HCT116 (cell line): ENCODE data around the gene METTL26.

Experiments used
- ATF3 ChIP-seq: IDR thresholded peaks from 2 replicates; pipeline ENCODE4 v1.6.1; 2012
- CTCF ChIP-seq, 3 experiments: fragments of 200-600 bp in 1 of 3; sonication (generic) in 1 of 3; IDR thresholded peaks in 2 of 3; conservative IDR thresholded peaks in 1 of 3; 2 replicates each; pipeline ENCODE4 v1.5.1; 2012 to 2017; ENCODE audit warnings: low read depth in 2 of 3, low read length in 2 of 3, antibody characterized with exemption in 1 of 3, borderline replicate concordance in 1 of 3, control low read depth in 1 of 3, mild to moderate bottlenecking in 1 of 3, mixed read lengths in 1 of 3, mixed run types in 1 of 3, moderate library complexity in 1 of 3; ENCODE audit not compliant: insufficient read depth in 1 of 3
- EGR1 ChIP-seq: IDR thresholded peaks from 2 replicates; pipeline ENCODE4 v1.6.1; 2012; ENCODE audit warnings: low read depth
- ELF1 ChIP-seq: IDR thresholded peaks from 2 replicates; pipeline ENCODE4 v1.6.1; 2012; ENCODE audit warnings: low read depth, borderline replicate concordance
- EZH2 ChIP-seq: fragments of 200-600 bp; sonication (generic); IDR thresholded peaks from 2 replicates; pipeline ENCODE4 v1.6.1; 2017; ENCODE audit warnings: antibody characterized with exemption, mixed run types
- JUND ChIP-seq: IDR thresholded peaks from 2 replicates; pipeline ENCODE4 v1.6.1; 2012
- MAX ChIP-seq: IDR thresholded peaks from 2 replicates; pipeline ENCODE4 v1.6.1; 2012
- POLR2A ChIP-seq: IDR thresholded peaks from 2 replicates; pipeline ENCODE4 v1.7.0; 2011; ENCODE audit warnings: borderline replicate concordance; ENCODE audit not compliant: insufficient read depth, insufficient read length; ENCODE audit errors: extremely low read depth
- POLR2AphosphoS5 ChIP-seq: IDR thresholded peaks from 2 replicates; pipeline ENCODE4 v1.6.1; 2011; ENCODE audit warnings: mild to moderate bottlenecking, low read depth, low read length, moderate library complexity
- RAD21 ChIP-seq: IDR thresholded peaks from 2 replicates; pipeline ENCODE4 v1.6.1; 2012; ENCODE audit warnings: low read depth, mild to moderate bottlenecking
- REST ChIP-seq: IDR thresholded peaks from 2 replicates; pipeline ENCODE4 v1.6.1; 2012; ENCODE audit warnings: low read depth
- SP1 ChIP-seq: IDR thresholded peaks from 2 replicates; pipeline ENCODE4 v1.6.1; 2012; ENCODE audit warnings: low read depth
- ZBTB33 ChIP-seq: IDR thresholded peaks from 2 replicates; pipeline ENCODE4 v1.6.1; 2011; ENCODE audit warnings: mild to moderate bottlenecking, low read length, moderate library complexity; ENCODE audit not compliant: insufficient replicate concordance; ENCODE audit errors: extremely low read depth
- ZNF274 ChIP-seq: fragments of 200-500 bp; sonication (Bioruptor generic); IDR thresholded peaks from 2 replicates; pipeline ENCODE4 v1.6.1; 2014; ENCODE audit warnings: mild to moderate bottlenecking, low read depth, low read length, inconsistent platforms

- no peak for TF ChIP-seq CTCF (IDR thresholded peaks at IDR 0.05 in 2 of 3, conservative IDR thresholded peaks at IDR 0.05 in 1 of 3; ENCODE audit: borderline replicate concordance in 1 of 3, insufficient read depth in 1 of 3, low read depth in 2 of 3, low read length in 2 of 3)
- no peak for TF ChIP-seq ZBTB33
- TF ChIP-seq ZNF274, result no peak
- TF ChIP-seq MAX, result no peak
- TF ChIP-seq EGR1, result no peak
- no peak for TF ChIP-seq SP1
- TF ChIP-seq JUND, result no peak
- TF ChIP-seq POLR2A, result no peak
- TF ChIP-seq EZH2, result no peak
- no peak for TF ChIP-seq ELF1
- TF ChIP-seq REST, result no peak
- TF ChIP-seq RAD21, result no peak
- no peak for TF ChIP-seq ATF3
- no peak for TF ChIP-seq POLR2AphosphoS5
Observed at GRCh38 chr16:675884-676564, 39.9 kb upstream of the METTL26 start.
